ENCODE data around the gene RIMBP2.

Gene RIMBP2

GRCh38 chr12:130461839-130462557 is 254.1 kb downstream of the RIMBP2 start:
- DNase-seq (ENCODE audit: low spot score), result no peak

- DNase-seq (ENCODE audit: low spot score), result no peak
Measured at GRCh38 chr12:130461447-130461815, 254.7 kb downstream of the RIMBP2 start.

GRCh38 chr12:130460611-130461446 is 255.3 kb downstream of the RIMBP2 start:
- no peak for DNase-seq (ENCODE audit: low spot score)

- no peak for DNase-seq (ENCODE audit: low spot score)
Measured at GRCh38 chr12:130459916-130460315, 256.2 kb downstream of the RIMBP2 start.

GRCh38 chr12:130458341-130458740 is 257.8 kb downstream of the RIMBP2 start:
- no peak for DNase-seq (ENCODE audit: low spot score)

GRCh38 chr12:130457215-130457614 is 258.9 kb downstream of the RIMBP2 start:
- DNase-seq (ENCODE audit: low spot score), result peak; percentile 26

- DNase-seq (ENCODE audit: low spot score), result no peak
Measured at GRCh38 chr12:130456375-130457199, 259.5 kb downstream of the RIMBP2 start.

GRCh38 chr12:130455161-130455560 is 260.9 kb downstream of the RIMBP2 start:
- DNase-seq (ENCODE audit: low spot score), result no peak

GRCh38 chr12:130454296-130454695 is 261.8 kb downstream of the RIMBP2 start:
- DNase-seq (ENCODE audit: low spot score), result no peak

GRCh38 chr12:130452546-130452945 is 263.6 kb downstream of the RIMBP2 start:
- no peak for DNase-seq (ENCODE audit: low spot score)

GRCh38 chr12:130451001-130451930 is 264.8 kb downstream of the RIMBP2 start:
- no peak for DNase-seq (ENCODE audit: low spot score)

- DNase-seq (ENCODE audit: low spot score), result no peak
Measured at GRCh38 chr12:130449291-130449690, 266.8 kb downstream of the RIMBP2 start.

- no peak for DNase-seq (ENCODE audit: low spot score)
Measured at GRCh38 chr12:130448044-130448821, 267.9 kb downstream of the RIMBP2 start.

GRCh38 chr12:130447655-130447965 is 268.5 kb downstream of the RIMBP2 start:
- DNase-seq (ENCODE audit: low spot score), result no peak

- no peak for DNase-seq (ENCODE audit: low spot score)
Measured at GRCh38 chr12:130446846-130447654, 269.0 kb downstream of the RIMBP2 start.

- no peak for DNase-seq (ENCODE audit: low spot score)
Measured at GRCh38 chr12:130444986-130445385, 271.1 kb downstream of the RIMBP2 start.

- no peak for DNase-seq (ENCODE audit: low spot score)
Measured at GRCh38 chr12:130444061-130444460, 272.0 kb downstream of the RIMBP2 start.

- DNase-seq (ENCODE audit: low spot score), result no peak
Measured at GRCh38 chr12:130441771-130442760, 274.0 kb downstream of the RIMBP2 start.

All from AG08395 (cell line).